Endodermal cell (in vitro differentiated cells): Measurements from ENCODE around the gene DNAAF8. TPM values are rescaled to one million over a fixed set of nuclear protein-coding genes. Genes with fewer than 3 reads are reported as not detected.

ENCODE experiments used
- DNase-seq: peaks from one replicate; pipeline ENCODE4 v3.0.0-alpha.2; 2017
- H3K27ac ChIP-seq: 2 replicates; pipeline ENCODE4 v1.5.1; 2013; ENCODE audit warnings: mild to moderate bottlenecking, low read depth, low read length, moderate library complexity
- H3K27me3 ChIP-seq: 2 replicates; pipeline ENCODE4 v1.6.1; 2013; ENCODE audit warnings: mild to moderate bottlenecking, low read length, moderate library complexity; ENCODE audit not compliant: insufficient read depth, control insufficient read depth, poor library complexity, severe bottlenecking
- H3K36me3 ChIP-seq: 2 replicates; pipeline ENCODE4 v1.7.0; 2013; ENCODE audit warnings: mild to moderate bottlenecking, low read length, moderate library complexity; ENCODE audit not compliant: control insufficient read depth, insufficient read depth
- H3K4me1 ChIP-seq: one replicate; pipeline ENCODE4 v1.7.0; 2013; ENCODE audit warnings: low read length; ENCODE audit not compliant: control insufficient read depth, insufficient read depth
- H3K4me3 ChIP-seq: 2 replicates; pipeline ENCODE4 v1.5.1; 2013; ENCODE audit warnings: mild to moderate bottlenecking, low read length, moderate library complexity
- H3K9ac ChIP-seq: 2 replicates; pipeline ENCODE4 v1.6.1; 2013; ENCODE audit warnings: mild to moderate bottlenecking, low read length, moderate library complexity; ENCODE audit not compliant: poor library complexity, severe bottlenecking; ENCODE audit errors: extremely low read depth
- H3K9me3 ChIP-seq: 2 replicates; pipeline ENCODE4 v1.6.1; 2013; ENCODE audit warnings: mild to moderate bottlenecking, low read length, moderate library complexity; ENCODE audit not compliant: control insufficient read depth
- H3K27ac Mint-ChIP-seq: 2 replicates; pipeline ENCODE4 v1.8.0; 2020; ENCODE audit warnings: mixed read lengths
- H3K27me3 Mint-ChIP-seq: 2 replicates; pipeline ENCODE4 v1.8.0; 2021; ENCODE audit warnings: mild to moderate bottlenecking, mixed read lengths; ENCODE audit not compliant: insufficient read depth
- H3K36me3 Mint-ChIP-seq: 2 replicates; pipeline ENCODE4 v1.8.0; 2020; ENCODE audit warnings: low read depth, mixed read lengths
- H3K4me1 Mint-ChIP-seq: 2 replicates; pipeline ENCODE4 v1.8.0; 2020; ENCODE audit warnings: mixed read lengths
- H3K4me3 Mint-ChIP-seq: 2 replicates; pipeline ENCODE4 v1.8.0; 2020; ENCODE audit warnings: mild to moderate bottlenecking, moderate library complexity, mixed read lengths
- H3K9me3 Mint-ChIP-seq: 2 replicates; pipeline ENCODE4 v1.8.0; 2020; ENCODE audit warnings: mild to moderate bottlenecking, mixed read lengths
- WGBS, 2 experiments: methylation state at CpG; one replicate each; pipeline versions ENCODE4 v1.1.5 to v1.1.7; 2013; ENCODE audit warnings: missing lambda C conversion rate in 2 of 2, mixed read lengths in 1 of 2; ENCODE audit not compliant: insufficient coverage in 1 of 2, insufficient read length in 1 of 2; 5-methylcytosine and 5-hydroxymethylcytosine counted together
- total RNA-seq, 2 donors: library from RNA; stranded (reverse); fragmentation: NEBNext Ultra II Directional in 1 of 2; extraction: Animal tissue kit (Norgen Biotek cat#: 25700) in 1 of 2; gene quantifications; 2 replicates in 1 of 2; 3 replicates in 1 of 2; pipeline ENCODE4 v1.2.1, GENCODE V29; 2021
- TF ChIP-seq, protein P1 (sequence below): fragments of 200-600 bp; sonication (generic); conservative IDR thresholded peaks from 2 replicates; pipeline ENCODE4 v1.5.0; 2021; ENCODE audit warnings: antibody characterized with exemption, mild to moderate bottlenecking

DNAAF8 gene
- total RNA-seq, 2 donors from 2014 or later, result 0.35 to 0.64 TPM

DNA sequence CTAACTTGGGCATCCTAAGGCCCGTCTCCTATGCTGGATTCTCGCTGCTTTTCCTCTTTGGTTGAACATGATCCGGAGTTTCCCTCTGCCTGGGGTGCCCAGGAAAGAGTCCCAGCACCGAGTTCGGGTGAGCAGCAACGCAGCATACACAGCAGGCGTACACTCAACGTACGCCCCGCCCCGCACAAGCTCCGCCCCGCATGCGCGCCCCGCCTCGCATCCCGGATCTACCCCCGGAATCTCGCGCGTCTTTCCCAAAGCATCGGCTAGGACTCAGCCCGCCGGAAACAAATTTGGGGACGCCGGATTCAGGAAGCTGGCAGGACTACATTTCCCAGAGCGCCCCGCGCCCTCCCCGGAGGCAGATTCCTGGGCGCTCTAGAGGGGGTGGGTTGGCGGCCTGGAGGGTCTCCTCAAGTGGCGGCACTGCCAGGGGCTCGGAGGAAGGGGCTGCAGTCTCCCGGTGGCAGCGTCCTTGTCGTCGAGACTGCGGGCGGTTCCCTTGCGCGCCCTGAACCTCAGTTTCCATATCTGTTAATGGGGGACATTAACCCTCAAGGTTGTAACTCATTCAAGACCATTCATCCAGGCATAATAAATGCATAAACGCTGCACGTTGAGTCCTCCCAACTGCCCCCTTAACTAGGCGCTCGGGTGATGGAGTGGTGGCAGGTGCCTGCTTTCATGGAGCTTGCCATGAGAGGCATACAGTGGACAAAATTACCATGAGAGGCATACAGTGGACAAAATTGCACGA lies 34.4 kb downstream of the DNAAF8 start:
- 9 to 26% methylated on average over 23 to 48 of the region's 48 CpGs for WGBS, 2 experiments
- peak overlapping the region; percentile 95 for H3K27ac Mint-ChIP-seq

DNA sequence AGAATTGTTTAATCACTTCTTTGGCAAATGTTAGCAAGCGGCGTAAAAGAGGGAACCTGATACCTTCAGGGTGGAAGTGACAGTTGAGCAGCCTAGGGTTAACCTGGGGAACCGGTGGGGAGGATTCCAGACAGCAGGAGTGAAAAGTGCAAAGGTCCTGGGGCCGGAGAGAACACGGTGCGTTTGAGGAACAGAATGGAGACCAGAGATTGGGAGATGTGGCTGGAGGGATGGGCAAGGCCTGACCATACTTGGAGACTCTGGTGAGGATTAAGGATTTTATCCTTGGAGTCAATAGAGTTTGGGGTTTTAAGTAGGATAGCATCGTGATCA lies 34.9 kb downstream of the DNAAF8 start:
- no peaks in the 10 kb centered on the region for H3K27me3 Mint-ChIP-seq
- peak overlapping the region; percentile 76 for H3K4me3 Mint-ChIP-seq
- DNase-seq, result no peak
- H3K36me3 ChIP-seq, result peaks cover 7% of the 10 kb centered on the region
- no peaks in the 10 kb centered on the region for H3K9me3 ChIP-seq
- peak overlapping the region; percentile 73 for H3K4me3 ChIP-seq
- H3K9me3 Mint-ChIP-seq, result no peaks in the 10 kb centered on the region
- 88 to 91% methylated on average over 7 of the region's 7 CpGs for WGBS, 2 experiments
- peaks cover 8% of the 10 kb centered on the region for H3K36me3 Mint-ChIP-seq
- peaks cover 21% of the 10 kb centered on the region for H3K4me1 Mint-ChIP-seq
- no peaks in the 10 kb centered on the region for H3K4me1 ChIP-seq
- no peak overlapping the region for H3K27ac ChIP-seq
- H3K9ac ChIP-seq, result no peak overlapping the region
- H3K27me3 ChIP-seq, result no peaks in the 10 kb centered on the region
- peak overlapping the region; percentile 57 for H3K27ac Mint-ChIP-seq
- TF ChIP-seq, protein P1, sequence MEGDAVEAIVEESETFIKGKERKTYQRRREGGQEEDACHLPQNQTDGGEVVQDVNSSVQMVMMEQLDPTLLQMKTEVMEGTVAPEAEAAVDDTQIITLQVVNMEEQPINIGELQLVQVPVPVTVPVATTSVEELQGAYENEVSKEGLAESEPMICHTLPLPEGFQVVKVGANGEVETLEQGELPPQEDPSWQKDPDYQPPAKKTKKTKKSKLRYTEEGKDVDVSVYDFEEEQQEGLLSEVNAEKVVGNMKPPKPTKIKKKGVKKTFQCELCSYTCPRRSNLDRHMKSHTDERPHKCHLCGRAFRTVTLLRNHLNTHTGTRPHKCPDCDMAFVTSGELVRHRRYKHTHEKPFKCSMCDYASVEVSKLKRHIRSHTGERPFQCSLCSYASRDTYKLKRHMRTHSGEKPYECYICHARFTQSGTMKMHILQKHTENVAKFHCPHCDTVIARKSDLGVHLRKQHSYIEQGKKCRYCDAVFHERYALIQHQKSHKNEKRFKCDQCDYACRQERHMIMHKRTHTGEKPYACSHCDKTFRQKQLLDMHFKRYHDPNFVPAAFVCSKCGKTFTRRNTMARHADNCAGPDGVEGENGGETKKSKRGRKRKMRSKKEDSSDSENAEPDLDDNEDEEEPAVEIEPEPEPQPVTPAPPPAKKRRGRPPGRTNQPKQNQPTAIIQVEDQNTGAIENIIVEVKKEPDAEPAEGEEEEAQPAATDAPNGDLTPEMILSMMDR, result no peak

More for the DNA sequence above, 34.4 kb downstream of the DNAAF8 start:
- Mint-ChIP-seq H3K4me3 (peak overlapping the region; percentile 76), H3K27me3 (no peaks in the 10 kb centered on the region), H3K4me1 (peaks cover 18% of the 10 kb centered on the region), H3K36me3 (peaks cover 13% of the 10 kb centered on the region), H3K9me3 (no peaks in the 10 kb centered on the region)
- Histone ChIP-seq H3K27ac (no peak overlapping the region), H3K36me3 (peaks cover 12% of the 10 kb centered on the region), H3K9me3 (no peaks in the 10 kb centered on the region), H3K4me1 (no peaks in the 10 kb centered on the region), H3K4me3 (peak overlapping the region; percentile 78), H3K9ac (no peak overlapping the region), H3K27me3 (no peaks in the 10 kb centered on the region)
- TF ChIP-seq, protein P1, result no peak
- DNase-seq, result peak; percentile 99

DNA sequence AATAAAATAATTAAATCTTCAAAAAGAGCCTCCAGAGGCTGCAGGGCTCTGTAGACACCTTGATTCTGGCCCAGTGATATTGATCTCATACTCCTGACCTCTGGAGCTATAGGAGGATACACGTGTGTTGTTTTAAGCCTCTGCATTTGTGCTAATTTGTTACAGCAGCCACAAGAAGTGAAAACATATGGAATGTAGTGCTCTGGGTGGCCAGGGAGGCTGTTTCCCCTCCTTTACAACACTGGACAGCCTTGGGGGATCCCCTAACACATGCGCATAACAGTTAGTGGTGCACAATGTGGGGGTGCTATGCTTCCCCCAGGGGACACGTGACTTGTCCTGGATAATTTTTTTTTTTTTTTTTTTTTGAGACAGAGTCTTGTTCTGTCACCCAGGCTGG lies 37.3 kb downstream of the DNAAF8 start:
- Histone ChIP-seq H3K9me3 (no peaks in the 10 kb centered on the region), H3K4me3 (no peak overlapping the region), H3K36me3 (no peaks in the 10 kb centered on the region), H3K27me3 (no peaks in the 10 kb centered on the region), H3K27ac (no peak overlapping the region), H3K9ac (no peak overlapping the region), H3K4me1 (peaks cover 3% of the 10 kb centered on the region)
- TF ChIP-seq, protein P1, result no peak
- WGBS, 2 experiments, result 80 to 100% methylated on average over 1 to 3 of the region's 3 CpGs
- no peak for DNase-seq
- H3K4me1 Mint-ChIP-seq, result peaks cover 16% of the 10 kb centered on the region
- H3K4me3 Mint-ChIP-seq, result no peak overlapping the region
- no peak overlapping the region for H3K27ac Mint-ChIP-seq
- H3K9me3 Mint-ChIP-seq, result no peaks in the 10 kb centered on the region
- no peaks in the 10 kb centered on the region for H3K36me3 Mint-ChIP-seq
- no peaks in the 10 kb centered on the region for H3K27me3 Mint-ChIP-seq
